NCI-H526 (cell line): ENCODE measurements around the gene PPIL6.
"Not testable (repeated sequence)": the region's sequence is repeated elsewhere in the genome, so short reads cannot be mapped to it uniquely, and the experiment has no call there.

Experiments
- DNase-seq, 2 experiments: peaks; one replicate each; lab custom pipeline; 2025; lab: John Stamatoyannopoulos, UW

The PPIL6 gene

DNA sequence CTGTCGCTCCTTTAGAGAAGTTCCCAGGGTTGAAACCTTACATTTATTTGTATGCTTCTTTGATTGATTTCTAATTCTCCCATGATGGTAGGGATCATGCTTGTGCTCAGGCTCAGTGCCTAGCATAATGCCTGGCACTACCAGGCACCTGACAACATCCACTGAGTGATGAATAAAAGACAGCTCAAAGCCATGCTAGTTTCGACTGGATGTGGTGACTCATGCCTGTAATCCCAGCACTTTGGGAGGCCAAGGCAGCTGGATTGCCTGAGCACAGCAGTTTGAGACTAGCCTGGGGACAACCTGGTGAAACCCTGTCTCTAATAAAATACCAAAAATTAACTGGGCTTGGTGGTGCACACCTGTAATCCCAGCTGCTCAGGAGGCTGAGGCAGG, 46.5 kb downstream of the PPIL6 start:
- DNase-seq = no peak

DNA sequence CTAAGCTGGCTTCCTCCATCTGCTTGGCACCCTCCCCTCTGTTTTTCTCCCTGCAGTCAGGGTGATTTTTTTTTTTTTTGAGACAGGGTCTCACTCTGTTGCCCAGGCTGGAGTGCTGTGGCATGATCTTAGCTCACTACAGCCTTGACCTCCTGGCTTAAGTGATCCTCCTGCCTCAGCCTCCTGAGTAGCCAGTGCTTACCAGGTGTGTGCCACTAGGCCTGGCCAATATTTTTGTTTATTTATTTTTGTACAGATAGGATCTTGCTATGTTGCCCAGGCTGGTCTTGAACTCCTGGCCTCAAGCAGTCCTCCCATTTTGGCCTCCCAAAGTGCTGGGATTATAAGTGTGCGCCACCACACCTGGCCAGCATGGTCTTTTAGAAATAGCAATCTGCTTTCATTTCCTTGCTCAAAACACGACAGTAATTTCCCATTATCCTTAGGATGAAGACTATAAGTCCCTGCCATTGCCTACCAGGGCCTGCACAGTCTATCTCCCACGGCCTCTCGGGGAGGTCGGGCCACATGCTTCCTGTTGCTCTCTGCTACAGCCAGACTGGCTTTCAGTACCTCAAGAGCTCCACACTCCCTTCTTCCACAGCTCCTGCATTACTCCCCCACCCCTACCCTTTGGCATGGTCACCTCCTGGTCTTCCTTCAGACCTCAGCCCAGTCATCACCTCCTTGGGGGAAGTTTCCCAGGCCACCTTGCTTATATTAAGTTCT, 47.1 kb downstream of the PPIL6 start:
- no peak for DNase-seq

DNA sequence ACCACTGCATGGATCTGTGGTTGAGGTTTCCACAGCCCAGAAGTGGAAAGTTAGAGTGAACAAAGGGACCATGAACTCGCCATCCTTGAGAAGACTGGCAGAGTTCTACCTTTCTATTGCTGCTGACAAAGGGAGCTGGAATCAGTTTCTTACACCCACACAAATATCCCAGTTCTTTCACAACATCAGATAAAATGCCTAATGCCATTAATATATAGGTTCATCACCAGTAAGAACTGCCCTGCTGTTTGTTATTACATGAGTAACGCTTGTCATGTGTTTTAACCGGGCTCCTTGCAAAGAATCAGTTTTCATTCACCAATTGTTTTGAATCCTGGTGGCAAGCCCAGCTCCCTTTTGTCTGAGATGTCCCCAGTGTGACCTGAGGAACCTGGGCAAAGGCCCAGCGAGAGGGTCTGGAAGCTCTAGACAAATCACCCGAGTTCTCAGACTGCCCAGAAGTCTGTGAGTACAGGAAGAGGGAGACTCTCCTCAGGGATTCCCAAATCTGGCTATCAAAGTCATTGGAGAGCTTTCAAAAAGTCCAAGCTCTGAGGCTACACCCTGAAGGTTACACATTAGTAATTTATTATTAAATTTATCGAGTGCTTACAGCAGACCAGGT, 50.7 kb downstream of the PPIL6 start:
- no peak for DNase-seq

DNA sequence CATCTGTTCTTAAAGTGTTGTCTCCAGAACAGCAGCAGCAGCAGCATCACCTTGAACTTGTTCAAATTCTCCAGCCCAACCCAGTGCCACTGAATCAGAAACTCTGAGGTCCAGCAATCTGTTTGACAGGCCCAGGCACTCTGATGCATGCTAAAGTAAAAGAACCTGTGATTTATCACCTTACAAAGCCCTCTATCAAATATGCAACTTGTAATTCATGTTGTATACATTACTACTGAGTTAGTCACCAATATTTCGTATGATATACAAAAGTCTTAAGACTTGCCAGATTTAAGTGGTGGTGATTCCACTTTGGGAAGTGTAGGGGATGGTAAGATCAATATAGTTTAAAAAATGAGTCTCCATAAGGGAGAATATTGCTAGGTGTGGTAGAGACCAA, 52.2 kb downstream of the PPIL6 start:
- no peak for DNase-seq

- no peak for DNase-seq
Measured at GRCh38 chr6:109383438-109383940, 56.9 kb downstream of the PPIL6 start.

GRCh38 chr6:109382576-109383437, 57.6 kb downstream of the PPIL6 start:
- peak; percentile 95 to 96 for DNase-seq

DNA sequence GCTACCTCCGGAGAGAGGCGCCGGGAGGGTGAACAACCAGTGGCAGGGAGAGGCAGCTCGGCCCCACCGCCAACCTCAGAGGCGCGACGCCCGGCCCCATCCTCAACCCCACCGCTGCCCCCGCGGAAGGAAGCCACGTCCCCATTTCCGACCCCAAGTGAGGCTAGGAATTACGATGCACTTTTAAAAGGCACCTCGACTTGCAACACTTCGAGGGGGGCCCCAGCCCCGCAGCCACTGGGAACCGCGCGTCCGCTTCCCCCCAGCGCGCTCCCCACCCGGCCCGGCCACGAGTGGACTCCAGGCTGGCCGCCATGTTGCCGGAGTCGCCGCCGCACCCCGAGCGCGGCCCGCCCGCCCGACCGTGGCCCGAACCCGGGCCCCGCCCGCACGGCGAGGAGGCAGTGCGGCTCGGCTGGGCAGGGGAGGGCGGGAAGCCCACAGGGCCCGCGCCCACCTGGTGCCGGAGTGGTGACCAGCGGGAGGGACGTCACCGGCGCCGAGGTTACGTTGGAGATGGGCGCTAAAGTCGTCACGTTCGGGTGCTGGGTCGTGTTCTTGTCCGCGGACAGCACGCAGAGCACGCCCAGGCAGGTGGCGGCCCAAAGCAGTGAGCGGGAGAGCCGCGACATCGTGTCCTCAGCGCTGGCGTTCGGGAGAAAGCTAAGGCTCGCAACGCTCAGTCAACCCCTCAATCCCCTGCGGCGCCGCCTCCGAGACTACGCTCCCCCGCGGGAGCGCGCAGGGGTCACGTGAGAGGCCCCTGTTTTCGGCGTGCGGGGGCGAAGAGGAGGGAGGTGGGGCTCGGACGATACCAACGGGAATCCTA, 58.5 kb downstream of the PPIL6 start, which contains the start of gene CD164:
CD164 (minus strand) TSS at position 721 of the 829 bp plus-strand sequence; CDS start at position 632, 89 bp downstream.
- DNase-seq = peak; percentile 95 to 98

DNA sequence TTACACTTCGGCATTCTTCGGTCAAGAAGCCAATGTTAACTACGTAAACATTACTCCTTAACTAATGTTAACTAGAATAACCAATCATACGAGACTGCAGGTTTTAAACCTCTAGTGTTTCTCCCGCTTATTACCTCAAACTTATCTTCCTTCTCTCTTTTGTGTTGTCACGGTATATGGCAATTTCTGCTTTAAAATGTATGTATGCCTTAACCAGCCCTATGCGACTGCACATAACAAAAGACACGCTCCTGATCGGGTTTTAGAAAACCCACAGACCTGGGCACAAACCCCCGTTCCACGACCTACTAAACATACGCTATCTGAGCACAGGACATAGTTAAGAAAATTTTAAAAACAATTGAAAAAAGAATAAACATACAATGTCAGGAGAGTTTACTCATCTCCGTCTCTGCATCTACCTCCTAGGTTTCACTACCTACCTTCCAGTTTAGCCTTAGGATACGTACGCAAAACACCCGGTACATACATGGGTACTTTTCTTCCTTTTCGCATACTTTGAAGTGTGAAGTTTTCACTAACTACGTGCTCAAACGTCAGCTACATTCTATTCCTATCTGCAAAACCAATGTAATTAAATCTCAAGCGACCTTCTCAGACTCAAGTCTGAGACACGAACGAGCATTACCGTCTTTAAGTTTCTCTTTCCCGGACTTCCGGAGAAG, 59.2 kb downstream of the PPIL6 start:
- peak in 1 of 2 experiments; percentile 33 for DNase-seq

- DNase-seq = no peak
Measured at GRCh38 chr6:109379711-109380110, 60.7 kb downstream of the PPIL6 start.

DNA sequence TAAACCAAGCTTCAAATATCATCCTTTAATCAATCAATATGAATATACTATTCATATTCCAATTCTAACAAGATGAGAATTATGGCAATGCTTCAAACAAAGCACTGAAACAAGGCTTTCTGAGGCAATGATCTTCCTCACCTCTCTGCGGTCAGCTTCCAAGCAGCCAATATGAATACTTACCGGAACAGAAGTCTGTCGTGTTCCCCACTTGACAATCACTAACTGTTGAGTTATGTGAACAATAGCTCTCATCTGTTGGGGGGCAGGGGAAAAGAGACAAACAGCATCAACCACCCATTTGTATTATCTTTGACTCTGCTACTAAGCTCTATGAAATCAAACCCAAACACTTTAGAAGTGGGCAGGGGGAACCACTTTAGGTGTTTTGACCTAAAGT, 62.7 kb downstream of the PPIL6 start:
- no peak for DNase-seq

GRCh38 chr6:109374326-109374892, 66.0 kb downstream of the PPIL6 start:
- no peak for DNase-seq

GRCh38 chr6:109373762-109374161, 66.7 kb downstream of the PPIL6 start:
- DNase-seq = no peak

GRCh38 chr6:109373331-109373730, 67.1 kb downstream of the PPIL6 start:
- no peak for DNase-seq

DNA sequence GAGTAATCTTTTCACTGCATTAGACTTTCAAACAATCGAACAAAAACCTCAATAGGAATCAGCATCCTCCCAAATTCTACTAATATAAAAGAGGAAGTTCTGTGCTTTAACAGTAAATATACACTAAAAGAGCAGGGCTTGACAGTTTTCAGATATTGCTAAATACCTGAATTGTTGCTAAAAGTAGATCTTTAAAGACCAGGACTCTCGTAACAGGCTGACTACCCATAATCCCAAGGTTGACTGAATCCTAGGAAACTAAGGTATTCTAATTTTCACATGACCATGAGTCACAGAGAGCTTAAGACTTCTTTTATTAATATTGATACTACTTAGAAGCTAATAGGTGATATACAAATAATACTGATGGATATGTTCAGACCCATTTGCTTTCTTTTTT, 68.3 kb downstream of the PPIL6 start:
- DNase-seq = no peak

DNA sequence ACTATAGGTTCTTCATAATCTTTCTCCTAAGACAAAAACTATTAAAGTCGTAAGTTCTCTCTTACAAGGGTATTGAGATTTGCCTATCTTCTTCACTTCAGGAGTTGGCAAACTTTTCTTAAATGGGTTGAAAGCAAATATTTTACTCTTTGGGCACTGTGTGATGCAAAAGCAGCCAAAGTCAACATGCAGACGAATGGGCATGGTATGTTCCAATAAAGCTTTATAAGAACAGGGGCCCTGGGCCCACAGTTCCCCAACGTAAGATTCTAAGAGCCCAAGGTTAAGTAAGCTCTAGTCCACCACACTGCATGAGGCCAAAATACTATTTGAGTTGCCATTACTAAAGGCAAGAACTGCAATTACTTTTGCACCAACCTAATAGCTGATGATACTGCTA, 69.6 kb downstream of the PPIL6 start:
- DNase-seq = no peak

DNA sequence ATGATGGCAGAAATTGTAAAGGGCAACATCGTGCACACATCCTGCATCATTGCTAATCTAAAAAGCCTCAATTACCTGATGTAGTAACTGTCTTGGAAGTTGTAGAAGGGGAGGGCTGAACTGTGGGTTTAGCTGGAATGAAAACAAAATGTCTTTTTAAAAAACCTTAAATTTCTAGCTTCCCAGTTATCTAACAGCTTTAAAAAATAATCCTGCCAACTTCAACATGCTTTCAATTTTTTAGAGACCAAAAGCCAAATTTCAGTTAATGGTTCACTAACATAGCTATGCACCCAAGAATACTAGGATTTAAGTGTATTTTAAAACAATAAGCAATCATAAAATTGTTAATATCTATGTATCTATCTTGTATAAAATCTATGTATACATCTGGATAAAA, 70.1 kb downstream of the PPIL6 start:
- DNase-seq = no peak

DNA sequence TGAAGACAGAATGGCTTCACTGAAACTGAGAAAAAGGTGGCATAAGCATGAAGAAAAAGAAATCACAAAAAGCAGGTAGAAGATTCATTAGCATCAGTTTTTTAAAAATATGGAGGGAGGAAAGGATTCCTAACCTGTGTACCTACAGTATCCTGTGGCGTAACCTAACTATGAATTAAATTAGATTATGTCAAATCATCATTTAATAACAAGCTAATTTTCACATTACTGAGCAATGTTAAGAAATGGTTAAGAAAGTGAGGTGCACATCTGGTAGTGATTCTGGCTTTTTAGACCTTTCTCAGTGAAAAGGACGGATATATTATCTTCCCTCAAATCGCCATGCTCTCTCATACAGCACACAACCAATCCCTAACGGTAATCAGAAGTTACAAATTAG, 70.7 kb downstream of the PPIL6 start:
- DNase-seq = no peak

- not testable (repeated sequence) for DNase-seq
Measured at GRCh38 chr6:109364382-109365078, 75.9 kb downstream of the PPIL6 start.

DNA sequence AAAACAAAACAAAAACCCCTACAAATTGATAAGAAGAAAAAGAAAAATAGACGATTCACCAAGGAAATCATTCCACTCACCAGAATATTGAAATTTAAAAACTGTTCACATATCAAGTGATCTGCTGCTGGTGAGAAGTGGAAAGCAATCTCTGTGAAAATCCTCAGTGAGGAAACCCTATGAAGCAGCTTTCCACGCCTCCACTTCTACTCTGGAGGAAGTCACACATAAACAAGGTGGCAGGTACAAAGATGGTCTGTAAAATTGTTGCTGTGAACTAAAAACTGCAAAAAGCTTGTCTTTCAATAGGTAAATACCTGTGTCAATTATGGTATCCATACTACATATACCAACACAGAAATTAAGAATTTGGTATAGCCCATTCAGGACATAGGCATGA, 76.7 kb downstream of the PPIL6 start:
- DNase-seq = no peak
